GM19351 (cell line): ENCODE results near the gene PASK.
A peak's percentile ranks its signal among the peaks of the same experiment; 100 is the strongest.
"Not testable (repeated sequence)": the region's sequence is repeated elsewhere in the genome, so short reads cannot be mapped to it uniquely, and the experiment has no call there.

Experiments
- ATAC-seq: cut with Tn5 transposase; IDR thresholded peaks from one replicate; pipeline ENCODE4 v1.9.1; 2021; ENCODE audit warnings: mild to moderate bottlenecking, moderate library complexity; ENCODE audit not compliant: unreplicated experiment

Gene PASK

DNA sequence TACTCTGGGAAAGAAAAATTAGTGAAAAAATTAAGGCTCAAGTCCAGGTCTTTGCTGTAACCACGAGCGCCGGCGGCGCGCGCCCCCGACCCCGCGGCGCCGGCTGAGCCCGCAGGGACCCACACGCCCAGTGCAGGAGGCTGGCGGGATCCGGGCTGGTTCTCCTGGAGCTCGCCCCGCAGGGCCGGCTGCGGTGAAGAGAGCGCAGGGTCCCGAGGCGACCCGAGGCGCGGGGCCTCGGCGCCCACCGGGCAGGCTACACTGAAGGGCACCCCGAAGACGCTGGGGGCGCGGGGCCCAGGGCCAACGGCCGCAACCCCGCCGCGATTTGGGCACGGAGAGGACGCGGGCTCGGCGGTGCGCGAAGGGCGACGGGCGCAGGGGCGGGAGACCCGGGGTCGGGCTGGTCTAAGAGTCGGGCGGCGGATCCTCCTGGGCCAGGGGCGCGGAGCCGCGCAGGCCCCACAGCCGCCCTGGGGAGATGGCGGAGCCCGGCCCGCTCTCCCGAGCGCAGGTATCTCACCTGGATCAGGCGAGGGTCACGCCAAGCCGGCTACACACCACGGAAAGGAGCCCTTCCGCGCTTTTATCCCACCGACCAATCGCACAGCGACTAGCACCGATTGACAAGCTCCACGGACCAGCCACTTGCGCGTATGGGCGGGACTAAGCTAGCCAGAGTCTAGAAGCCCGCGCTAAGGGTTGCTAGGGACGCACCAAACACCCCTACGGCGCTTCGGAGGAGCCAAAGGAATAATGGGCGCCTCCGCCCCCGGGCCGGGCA is at the start of gene PASK:
Gene PASK (minus strand): TSS at position 582 of the 784 bp plus-strand sequence. CDS start 6,440 bp downstream, outside the sequence.
- ATAC-seq = peak; percentile 81

- no peak for ATAC-seq
These were observed 49.4 kb upstream of the PASK start for GRCh38 chr2:241198381-241199279.

- ATAC-seq = no peak
These were observed 48.7 kb upstream of the PASK start for GRCh38 chr2:241197947-241198346.

DNA sequence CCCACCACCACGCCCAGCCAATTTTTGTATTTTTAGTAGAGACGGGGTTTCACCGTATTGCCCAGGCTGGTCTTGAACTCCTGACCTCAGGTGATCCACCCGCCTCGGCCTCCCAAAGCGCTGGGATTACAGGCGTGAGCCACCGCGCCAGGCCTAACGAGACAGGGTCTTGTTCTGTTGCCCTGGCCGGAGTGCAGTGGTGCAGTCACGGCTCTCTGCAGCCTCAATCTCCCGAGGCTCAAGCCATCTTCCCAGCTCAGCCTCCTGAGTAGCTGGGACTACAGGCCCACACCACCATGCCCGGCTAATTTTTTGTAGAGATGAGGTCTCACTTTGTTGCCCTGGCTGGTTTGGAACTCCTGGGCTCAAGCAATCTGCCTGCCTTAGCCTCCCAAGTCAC is 48.0 kb upstream of the PASK start:
- not testable (repeated sequence) for ATAC-seq

DNA sequence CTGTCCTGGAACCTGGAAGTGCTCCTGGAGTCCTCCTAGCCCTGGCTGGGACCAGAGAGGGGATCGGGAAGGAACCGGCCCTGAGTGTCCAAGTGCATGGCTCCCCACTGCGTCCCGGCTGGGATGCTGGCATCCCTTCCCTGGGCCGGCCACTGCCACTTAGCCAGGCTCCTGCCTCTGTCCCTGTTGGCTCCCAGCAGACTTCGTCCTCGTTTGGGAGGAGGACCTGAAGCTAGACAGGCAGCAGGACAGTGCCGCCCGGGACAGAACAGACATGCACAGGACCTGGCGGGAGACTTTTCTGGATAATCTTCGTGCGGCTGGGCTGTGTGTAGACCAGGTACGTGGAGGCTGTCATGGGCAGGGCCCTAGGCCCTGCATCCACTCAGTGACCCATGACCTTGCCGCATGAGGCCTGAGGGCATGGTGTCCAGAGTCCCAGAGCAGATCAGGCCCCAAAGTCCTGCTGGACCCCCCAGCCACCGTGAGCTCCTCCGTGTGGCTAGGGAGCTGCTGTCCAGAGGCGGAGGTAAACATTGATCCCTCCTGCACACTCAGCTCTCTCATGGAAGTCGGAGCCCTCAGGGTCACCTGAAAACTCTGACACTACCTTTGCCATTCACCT is 46.3 kb upstream of the PASK start:
- ATAC-seq = no peak

- no peak for ATAC-seq
These were observed 45.5 kb upstream of the PASK start for GRCh38 chr2:241194811-241195210.

- ATAC-seq = no peak
These were observed 44.0 kb upstream of the PASK start for GRCh38 chr2:241193271-241193670.

GRCh38 chr2:241191081-241191480 is 41.8 kb upstream of the PASK start:
- no peak for ATAC-seq

- no peak for ATAC-seq
These were observed 41.2 kb upstream of the PASK start for GRCh38 chr2:241190291-241190981.

GRCh38 chr2:241189856-241190201 is 40.6 kb upstream of the PASK start:
- no peak for ATAC-seq

DNA sequence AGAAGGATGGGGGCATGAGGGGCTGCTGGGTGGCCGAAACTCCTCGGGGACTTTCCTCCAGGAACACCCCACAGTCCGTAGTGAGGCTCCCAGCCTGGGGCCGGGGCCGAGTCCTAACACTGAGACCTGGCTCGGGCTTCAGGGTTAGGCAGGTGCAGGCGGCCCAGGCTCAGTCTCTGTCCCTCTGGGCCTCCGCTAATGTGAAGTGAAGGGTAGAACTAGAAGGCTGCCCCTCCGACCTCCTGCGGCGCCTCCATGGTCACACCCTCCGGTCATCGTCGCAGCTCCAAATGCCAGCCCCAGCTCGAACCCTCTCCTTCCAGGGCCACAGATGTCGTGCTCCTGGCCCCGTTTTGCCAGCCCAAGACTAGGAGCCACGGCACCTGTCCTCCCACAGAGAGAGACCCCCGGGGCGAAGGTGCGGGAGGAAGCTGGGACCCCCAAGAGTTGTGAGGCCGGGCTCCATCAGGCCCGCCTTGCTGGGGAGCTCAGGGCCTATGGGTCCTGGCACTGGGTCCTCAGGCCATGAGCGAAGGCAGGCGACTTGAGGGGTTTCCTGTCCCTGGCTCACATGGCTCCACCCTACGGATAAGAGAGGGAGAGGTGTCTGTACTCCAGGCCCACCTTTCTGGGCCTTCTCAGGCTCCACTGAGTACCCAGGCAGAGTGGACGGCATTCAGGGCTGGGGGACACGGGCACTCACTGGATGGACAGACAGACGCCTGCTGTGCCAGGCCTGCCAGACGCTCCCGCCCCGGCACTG is 40.0 kb upstream of the PASK start:
- no peak for ATAC-seq

DNA sequence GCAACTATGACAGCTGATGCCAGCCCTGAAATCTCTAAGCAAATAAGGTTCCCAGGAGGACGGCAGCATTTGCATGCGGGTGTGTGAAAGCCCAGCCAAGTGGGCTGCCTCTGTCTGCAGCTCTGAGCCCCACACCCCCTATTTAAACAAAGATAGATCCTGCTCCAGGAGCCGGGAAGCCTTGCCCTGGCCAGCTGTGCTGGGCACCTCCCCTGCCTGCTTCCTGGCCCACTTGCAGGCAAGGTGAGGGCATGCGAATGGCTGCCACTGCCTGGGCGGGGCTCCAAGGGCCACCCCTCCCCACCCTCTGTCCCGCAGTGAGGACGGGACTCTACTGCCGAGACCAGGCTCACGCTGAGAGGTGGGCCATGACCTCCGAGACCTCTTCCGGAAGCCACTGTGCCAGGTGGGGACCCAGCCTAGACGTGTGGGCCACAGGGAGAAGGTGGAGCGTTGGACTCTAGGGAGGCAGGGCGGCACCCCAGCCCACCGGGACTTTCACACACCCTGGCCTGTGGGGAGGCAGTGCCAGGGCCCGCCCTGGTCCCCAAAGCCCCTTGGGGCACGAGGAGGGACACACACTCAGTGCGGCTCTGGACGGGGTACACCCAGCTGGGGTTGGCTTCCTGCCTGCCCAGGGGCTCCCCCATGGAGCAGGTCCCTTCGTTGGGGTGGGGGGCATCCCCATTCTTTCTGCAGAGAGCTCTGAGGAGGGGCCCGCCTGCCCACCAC is 39.3 kb upstream of the PASK start, which contains the start of gene ANO7:
Gene ANO7 (plus strand): TSS at position 317 of the 732 bp plus-strand sequence. CDS start 1,387 bp downstream, outside the sequence.
- ATAC-seq = no peak

- no peak for ATAC-seq
These were observed 38.6 kb upstream of the PASK start for GRCh38 chr2:241187918-241188234.

GRCh38 chr2:241187101-241187917 is 38.0 kb upstream of the PASK start:
- no peak for ATAC-seq

DNA sequence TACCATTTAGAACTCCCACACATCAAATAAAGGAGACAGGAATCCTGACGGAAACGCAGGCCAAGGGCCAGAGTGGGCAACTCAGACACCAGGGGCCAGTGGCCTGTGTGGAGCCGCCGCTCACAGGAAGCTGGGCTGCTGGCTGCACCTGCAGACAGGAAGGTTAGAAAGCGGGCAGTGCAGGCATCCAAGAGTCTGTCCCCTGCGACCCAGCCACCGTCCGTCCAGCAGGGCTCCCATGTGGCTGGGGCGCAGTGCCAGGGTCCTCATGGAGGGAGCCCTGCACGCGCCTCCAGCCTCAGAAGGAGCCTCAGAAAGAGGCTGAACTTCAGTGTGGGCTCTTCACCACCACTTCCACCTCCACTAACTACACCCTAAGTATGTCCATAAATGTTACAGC is 36.7 kb upstream of the PASK start:
- no peak for ATAC-seq

- ATAC-seq = no peak
These were observed 35.6 kb upstream of the PASK start for GRCh38 chr2:241184901-241185300.

DNA sequence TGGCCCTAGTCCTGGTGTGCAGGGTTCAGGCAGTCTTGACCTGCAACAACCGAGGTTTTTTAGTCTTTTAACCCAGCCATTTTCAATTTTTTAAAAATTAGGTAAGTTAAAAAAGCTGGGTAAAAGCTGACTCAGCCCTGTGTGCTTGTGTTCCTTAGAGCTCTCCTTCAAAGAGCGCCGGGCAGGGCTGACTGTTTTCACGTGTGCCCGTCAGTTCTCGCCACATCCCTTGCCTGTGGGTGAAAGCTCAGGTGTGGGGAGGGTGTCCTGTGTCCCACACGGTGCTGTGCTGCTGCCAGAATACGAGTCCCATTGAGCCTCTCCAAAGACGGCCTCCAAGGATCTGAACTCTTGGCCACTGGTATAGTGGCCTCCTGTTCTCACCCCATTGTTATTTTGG is 33.9 kb upstream of the PASK start:
- ATAC-seq = no peak

GRCh38 chr2:241182531-241183133 is 33.4 kb upstream of the PASK start:
- ATAC-seq = no peak
